Ammon's horn (tissue), 1 donor: Measurements from ENCODE around the gene C19orf47.

ENCODE experiments used
- DNase-seq: peaks from one replicate; pipeline ENCODE4 v3.0.0-alpha.2; 2016; ENCODE audit warnings: low spot score

Gene C19orf47

DNA sequence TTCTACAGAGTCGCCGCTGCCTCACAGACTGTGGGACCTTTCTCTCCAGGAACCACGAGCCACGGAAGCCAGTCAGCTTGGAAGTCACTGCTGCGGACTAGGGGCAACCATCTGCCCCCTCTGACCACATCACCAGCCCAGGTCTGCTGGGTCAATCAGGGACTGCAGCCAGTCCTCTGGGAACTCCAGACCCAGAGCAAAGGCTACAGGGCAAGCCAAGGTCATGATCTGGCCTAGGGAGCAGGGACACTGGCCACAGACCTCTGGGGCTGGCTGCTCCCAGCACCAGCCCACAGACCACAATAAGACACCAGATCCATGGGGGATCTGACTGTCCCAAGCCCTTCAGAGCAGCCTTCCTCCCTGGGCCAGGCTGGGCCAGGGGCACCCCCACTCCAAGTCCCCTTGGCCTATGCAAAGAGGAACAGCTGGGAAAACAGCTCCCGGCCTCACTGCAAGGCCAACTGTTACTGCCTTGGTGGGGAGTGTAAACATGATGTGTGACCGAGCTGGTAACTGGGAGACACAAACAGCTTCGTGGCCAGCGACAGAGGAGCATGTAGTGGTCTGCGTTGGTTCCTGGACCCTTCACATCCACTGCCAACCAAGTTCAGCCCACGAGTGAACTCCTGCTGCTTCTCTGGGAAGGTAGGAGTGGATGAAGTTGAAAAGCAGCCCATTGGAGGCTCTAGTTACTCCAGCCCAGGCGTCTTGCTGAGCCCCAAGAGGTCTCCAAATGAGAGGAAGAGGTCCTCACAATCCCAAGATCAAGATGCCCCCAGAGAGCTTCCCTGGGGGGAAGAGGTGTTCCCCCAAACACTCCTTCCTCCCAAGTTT, 64.6 kb downstream of the C19orf47 start:
- no peak for DNase-seq

DNA sequence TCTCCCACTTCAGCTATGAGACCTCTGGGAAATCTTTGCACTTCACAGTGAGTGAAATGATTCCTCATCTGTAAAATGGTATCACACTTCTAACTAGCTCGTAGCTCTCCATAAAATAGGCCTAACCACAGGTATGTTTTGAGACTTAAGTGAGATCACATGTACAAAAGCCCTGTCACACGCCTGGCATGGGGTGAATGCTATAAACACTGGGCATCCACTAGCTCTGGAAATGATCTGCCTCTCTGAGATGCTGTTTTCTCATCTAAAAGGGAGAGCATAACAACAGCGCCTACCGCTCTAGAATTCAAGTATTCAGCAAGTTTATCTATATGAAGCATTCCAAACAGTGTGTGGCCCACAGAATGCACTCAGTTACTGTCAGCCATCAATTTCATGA, 65.3 kb downstream of the C19orf47 start:
- DNase-seq, result no peak

DNA sequence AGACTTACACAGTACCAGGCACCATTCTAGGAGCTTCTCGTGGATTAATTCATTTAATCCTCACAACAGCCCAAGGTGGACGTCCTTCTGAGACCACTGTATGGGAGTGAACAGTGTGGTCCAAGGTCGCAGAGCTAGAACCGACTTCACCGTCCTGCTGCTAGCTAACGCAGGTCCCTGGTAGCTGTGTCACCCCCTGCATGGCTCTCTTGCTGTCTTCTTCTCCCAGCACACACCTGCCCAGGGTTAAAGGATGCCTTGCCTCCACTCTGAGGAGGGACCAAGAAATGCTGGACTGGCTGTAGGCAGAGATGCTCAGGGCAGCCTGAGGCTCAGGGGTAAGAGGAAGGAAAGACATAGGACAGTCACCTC, 66.0 kb downstream of the C19orf47 start:
- no peak for DNase-seq

DNA sequence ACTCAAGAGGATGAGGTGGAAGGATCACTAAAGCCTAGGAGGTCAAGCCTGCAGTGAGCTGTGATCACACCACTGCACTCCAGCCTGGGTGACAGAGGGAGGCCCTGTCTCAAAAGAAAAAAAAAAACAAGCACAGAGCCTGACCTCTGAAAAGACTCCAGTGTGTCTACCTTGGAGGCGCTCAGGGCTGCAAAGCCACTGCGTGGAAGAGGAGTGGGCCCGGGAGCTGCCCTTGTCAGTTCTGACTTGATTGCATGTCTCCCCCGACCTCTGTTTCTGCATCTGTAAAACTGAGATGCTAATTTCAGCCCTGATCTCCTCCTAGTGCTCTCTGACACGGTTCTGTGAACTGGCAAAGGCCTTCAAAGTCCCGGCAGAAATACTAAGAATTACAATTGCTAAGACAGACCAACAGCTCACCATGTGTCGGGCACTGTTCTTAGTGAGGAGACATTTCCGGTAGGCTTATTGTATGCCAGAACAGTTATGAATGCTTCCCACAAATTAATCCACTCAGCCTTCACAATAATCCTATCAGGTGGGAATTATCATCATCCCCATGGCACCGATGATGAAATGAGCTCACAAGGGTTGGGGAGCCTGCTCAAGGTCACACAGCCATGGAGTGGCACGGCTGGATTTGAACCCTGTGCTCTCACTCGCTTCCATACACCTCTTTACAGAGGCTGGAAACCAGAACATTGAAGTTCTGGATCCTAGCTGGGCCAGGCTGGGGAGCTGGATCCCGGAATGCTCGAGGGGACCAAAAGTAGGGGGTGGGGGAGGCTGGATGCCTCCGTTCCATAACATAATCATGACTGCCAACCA, 66.6 kb downstream of the C19orf47 start:
- DNase-seq, result no peak

DNA sequence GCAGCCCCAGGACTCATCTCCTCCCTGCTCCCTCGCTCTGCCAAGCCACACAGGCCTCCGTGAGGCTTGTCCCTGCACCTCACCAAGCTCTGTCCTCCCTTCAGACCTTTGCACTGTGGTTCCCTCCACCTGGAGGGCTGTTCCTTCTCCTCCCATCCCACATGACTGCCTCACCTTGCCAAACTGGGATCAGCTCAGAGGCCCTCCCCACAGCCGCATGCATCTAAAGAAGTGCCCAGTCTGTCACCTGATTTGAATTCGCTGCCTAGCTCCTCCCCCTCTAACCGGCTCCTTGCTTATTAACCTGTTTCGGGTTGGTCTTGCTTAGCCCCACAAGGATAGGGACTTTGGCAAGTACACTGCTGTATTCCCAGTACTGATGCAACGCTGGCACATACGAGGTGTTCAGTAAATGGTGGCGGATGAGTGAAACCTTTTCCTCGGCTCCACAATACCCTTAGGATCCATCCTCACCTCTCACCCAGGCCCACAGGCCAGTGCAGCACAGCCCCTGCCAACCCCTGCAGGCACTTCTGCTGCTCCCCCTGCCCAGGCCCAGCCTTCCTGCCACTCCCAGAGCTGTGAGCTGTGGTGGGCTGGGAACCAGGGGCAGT, 67.5 kb downstream of the C19orf47 start:
- no peak for DNase-seq

DNA sequence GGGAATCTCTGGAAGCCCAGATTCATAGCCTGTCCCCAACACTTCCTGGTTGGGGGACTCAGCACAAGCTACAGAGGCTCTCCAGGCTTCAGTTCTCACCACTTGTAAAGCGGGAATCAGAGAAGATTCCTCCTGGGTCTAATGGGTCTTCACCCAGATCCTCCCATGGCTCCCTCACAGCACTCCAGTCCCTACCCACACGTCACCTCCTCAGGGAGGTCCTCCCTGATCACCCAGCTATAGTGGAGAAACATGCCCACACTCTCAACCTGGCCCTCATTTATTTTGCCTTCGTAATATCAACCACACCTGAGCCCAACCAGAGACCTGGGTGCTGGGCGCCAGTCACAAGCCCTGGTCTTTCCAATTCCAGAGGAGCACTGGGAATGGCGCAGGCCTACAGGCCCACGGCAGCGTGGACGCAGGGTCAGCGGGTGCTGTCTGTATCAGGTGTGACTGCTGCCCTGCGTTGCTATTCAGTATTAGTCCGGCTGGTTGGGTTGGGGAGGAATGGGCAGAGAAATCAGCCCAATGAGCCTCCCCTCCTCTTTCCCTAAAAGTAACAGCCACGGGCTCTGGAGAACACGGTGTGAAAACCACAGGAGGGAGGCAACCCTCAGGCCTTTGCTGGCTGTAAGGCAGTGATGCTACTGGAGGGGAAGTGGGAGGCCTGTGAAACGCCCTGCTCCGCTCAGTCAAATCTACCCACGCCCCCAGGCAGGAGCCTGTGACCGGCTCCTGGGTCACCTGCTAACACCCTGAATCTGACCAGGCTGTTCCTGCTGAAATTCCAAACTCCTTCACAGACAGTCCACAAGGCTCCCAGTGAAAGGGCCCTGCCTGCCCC, 68.2 kb downstream of the C19orf47 start:
- no peak for DNase-seq

DNA sequence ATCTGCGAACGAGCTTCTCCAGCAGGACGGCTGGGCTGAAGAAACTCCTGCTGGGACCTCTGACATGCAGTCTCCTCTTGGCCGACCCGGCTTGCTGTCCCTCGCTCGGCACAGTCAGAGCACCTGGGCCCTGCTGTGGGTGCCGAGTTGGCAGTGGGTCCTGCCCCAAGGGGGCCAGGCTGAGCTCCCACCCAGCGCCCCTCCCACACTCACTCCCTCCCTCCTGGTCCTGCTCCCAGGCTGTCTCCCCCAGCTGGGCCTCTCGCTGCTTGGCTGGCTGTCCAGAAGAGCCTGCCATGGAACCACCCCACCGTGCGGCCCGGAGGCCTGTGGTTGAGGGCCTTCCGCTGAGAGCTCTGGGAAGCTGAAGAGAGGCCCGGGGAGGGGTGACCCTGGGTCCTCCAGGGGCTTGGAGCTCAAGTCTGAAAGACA, 69.1 kb downstream of the C19orf47 start:
- DNase-seq, result peak; percentile 52

DNA sequence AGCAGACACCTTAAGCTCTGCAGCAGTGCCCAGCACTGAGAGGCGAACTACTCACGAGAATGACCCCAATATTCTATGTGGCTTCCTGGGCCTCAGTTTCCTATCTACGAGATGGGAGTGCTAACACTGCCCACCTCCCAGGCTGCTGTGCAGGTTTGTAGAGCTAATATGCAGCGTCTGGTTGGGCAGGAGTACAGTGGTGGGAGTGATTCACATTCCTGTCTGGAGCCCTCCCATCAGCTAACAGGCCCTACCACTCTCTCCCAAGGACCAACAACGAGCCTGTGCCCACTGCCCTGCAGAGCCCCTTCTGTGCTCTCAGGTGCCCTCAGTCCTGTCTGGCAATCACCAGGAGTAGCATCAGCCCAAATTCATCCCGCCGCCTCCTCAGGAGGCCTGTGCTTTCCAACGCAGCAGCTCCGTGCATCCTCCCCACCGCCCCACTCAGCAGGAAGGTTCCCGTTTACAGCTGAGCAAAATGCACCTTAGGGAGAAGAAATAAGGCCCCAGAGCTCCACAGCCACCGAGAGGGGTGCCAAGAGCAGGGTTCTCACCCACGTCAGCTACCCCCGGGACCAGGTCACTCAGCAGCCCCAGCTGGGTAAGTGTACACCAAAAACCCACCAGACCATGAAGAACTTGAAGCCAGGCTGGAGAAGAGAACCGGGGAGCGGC, 69.7 kb downstream of the C19orf47 start:
- DNase-seq, result no peak

DNA sequence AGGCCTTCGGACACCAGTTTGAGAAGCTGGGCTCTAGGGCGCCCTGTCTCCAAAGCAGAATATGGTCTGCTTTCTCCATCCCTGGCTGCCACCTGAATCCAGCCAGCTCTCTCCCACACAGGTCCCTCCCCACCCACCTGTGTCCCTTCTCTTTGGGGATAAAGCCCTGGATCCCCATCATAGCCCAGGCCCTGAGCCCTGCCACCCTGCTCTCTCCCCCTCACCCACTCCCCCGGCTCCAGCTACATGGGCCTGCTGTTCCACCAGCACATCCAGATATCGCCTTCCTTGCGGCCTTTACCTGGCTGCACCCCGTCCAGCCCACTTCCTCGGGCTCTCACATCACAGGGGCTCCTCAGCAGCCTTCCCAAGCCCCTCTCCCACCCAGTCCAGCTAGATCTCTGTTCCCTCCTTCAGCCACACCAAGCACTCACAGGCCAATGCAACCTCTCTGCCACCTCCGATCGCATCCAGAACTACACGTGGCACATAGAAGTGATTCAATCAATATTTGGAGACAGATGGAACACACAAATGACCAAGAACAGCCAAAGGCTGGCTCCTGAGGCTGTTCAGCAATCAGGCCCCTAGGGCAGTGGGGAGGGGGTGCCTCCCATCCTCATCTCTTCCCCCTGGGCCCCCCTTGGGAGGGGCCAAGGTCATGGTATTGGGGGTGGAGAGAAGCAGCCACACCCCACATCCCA, 70.7 kb downstream of the C19orf47 start:
- DNase-seq, result no peak

DNA sequence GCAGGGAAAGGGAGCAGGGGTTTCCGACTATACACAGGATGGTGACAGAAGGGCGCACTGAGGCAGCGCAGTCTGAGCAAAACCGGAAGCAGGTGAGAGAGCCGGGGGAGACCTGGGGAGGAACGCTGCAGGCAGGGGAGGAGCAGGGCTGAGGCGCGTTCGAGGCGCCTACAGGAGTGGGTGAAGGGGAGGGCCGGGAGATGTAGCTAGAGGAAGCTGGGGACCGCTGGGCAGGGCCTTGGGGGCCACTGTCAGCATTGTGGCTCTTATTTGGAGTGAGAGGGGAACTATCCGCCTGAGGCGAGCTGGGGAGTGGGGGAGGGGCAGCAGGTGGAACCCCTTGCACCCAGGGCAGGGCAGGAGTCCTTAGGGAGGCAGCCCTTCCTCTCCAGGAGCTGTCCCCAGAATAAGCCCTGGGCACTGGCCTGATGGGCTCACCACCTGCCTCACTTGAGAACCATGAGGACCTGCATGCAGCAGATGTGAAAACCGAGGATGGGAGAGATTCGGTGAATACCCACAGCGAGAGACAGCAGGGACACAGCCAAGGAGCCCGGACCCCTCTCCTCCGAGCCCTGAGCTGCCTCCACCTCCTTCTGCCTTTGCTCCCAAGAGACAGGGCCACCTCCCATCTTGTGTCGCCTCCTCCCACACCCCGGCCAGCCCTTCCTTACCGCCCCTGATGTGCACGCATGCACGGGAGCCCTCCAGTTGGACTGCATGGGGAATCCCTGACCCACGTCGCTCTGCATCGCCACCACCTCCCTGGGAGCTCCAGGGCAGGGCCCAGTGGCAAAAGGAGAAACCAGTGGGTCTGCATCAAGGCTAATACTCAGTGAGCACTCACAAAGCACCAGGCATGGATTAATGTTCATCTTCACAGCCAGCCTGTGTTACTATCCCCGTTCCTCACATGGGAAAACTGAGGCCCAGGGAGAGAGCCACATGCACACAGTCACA, 73.3 kb downstream of the C19orf47 start:
- no peak for DNase-seq

DNA sequence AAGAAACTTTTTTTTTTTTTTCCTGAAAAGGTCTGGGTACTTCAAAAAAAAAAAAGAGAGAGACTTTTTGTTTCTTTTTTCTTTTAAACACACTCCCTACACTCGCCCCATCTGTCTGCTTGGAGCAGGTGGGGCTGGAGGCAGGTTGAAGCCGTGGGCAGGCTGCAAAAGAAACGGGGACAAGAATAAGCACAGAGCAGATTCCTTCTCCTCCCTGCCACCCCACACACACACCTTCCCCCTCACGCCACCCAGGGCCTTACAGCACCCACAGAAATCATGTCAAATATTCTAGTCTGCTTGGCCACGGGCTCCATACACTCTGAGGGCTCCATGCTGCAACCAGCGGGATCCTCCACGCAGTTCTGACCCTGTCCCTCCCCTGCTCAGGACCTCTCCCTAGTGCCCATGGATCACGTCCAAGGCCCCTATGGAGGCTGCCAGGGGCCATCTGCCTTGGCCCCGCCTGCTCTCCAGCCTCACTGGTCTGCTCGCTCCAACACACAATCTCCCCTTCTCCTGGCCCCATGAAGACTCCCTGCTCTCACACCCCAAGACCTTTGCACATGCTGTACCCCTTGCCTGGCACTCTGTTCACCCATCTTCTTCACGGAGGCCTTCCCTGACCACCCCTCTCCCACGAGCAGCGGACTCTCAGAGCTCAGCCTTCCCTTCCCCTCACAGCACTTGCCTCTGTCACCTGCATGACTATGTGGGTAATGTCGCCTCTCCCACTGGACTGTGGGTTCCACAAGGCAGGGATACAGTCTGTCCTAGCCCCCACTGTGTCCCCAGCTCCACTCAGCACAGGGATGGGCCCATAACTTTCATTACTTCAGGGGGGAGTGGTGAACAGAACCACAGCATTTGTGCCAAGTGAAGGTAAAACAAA, 74.5 kb downstream of the C19orf47 start:
- DNase-seq, result no peak

DNA sequence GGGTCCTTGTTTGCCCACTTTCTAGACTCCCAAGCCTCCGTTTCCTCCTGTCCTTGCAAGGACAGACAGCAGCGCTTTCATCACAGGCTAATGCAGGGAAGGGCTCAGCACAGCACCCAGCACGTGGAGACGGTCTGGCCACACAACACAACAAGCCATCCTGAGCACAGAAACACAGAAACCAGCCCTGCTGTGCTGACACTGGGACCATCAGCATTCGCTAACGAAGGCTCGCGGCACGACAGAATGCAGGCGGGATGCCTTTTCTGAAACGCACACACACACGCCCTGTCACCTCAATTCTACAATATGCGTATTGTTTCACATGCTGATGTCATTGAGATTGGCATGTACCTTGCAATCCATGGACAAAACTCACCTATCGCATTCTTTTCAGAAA, 75.9 kb downstream of the C19orf47 start:
- no peak for DNase-seq

DNA sequence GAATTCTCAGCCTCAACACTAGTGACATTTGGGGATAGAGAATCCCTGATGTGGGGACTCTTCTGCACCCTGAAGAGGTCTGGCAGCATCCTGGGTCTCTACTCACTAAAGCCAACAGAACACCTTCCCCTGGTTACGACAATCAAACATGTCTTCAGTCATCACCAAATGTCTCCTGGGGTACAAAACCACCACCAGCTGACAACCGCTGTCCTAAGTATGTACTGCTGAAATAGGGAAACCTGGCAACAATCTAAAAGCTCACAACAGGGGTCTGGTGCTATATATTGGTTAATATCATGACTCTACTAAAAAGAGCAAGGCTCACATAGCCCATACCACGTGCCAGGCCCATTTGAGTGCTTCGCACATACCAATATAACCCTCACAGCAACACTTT, 76.5 kb downstream of the C19orf47 start:
- no peak for DNase-seq

DNA sequence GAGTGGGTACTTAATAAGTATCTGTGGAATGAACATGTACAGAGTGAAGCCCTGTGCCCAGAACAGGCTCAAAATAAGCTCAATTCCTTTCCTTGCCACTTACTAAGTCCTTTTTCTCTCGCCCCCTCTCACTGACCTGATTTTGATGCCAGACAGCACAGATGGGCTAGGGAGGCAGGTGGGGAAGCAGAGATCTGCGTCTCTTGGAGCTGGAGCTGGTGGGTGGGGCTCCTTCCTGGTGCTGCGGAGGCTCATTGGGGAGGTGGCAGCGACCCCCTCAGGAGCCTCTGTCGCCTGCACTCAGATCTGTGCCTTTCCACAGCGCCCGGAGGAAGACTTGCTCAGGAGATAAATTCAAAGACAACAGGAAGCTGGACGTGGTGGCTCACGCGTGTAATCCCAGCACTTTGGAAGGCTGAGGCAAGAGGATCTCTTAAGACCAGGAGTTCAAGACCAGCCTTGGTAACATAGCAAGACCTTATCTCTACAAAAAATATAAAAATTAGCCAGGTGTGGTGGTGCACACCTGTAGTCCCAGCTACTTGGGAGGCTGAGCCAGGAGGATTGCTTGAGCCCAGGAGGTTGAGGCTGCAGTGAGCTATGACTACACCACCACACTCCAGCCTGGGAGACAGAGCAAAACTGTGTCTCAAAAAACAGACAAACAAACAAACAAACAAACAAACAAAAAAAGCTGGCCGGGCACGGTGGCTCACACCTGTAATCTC, 77.7 kb downstream of the C19orf47 start:
- no peak for DNase-seq
